ENCODE results near the gene ANOS1.

- TF ChIP-seq CTCF (IDR thresholded peaks at IDR 0.05) (no peak), POLR2A (IDR thresholded peaks at IDR 0.05) (no peak)
Observed at GRCh38 chrX:8741981-8742380, 10.0 kb upstream of the ANOS1 start.

Measured in breast epithelium (tissue), 3 donors.